GM23248 (cell line): Measurements from ENCODE around the gene MAD2L1BP. TPM values are rescaled to one million over a fixed set of nuclear protein-coding genes. Genes with fewer than 3 reads are reported as not detected.
"Not testable (repeated sequence)": the region's sequence is repeated elsewhere in the genome, so short reads cannot be mapped to it uniquely, and the experiment has no call there.

ENCODE experiments used
- DNase-seq: peaks from one replicate; pipeline ENCODE4 v3.0.0-alpha.2; 2015
- H2AFZ ChIP-seq: fragments of 200-600 bp; sonication (generic); 2 replicates; pipeline ENCODE4 v1.6.1; 2016; ENCODE audit warnings: antibody characterized with exemption
- H3F3A ChIP-seq: fragments of 200-600 bp; sonication (generic); 2 replicates; pipeline ENCODE4 v1.6.1; 2016; ENCODE audit warnings: mild to moderate bottlenecking, antibody characterized with exemption, mixed run types; ENCODE audit not compliant: insufficient read depth
- H3K27ac ChIP-seq: fragments of 200-600 bp; sonication (generic); 2 replicates; pipeline ENCODE4 v1.5.1; 2016; ENCODE audit warnings: mild to moderate bottlenecking
- H3K27me3 ChIP-seq: fragments of 200-600 bp; sonication (generic); replicated peaks from 2 replicates; pipeline ENCODE4 v1.6.1; 2016; ENCODE audit warnings: mild to moderate bottlenecking; ENCODE audit not compliant: insufficient read depth
- H3K36me3 ChIP-seq: fragments of 200-600 bp; sonication (generic); 2 replicates; pipeline ENCODE4 v1.6.1; 2016; ENCODE audit warnings: low read depth, mild to moderate bottlenecking
- H3K4me1 ChIP-seq: fragments of 200-600 bp; sonication (generic); 2 replicates; pipeline ENCODE4 v1.6.1; 2016; ENCODE audit warnings: mild to moderate bottlenecking; ENCODE audit not compliant: insufficient read depth
- H3K4me2 ChIP-seq: fragments of 200-600 bp; sonication (generic); one replicate; pipeline ENCODE4 v1.6.1; 2016; ENCODE audit warnings: mild to moderate bottlenecking; ENCODE audit not compliant: unreplicated experiment
- H3K4me3 ChIP-seq: fragments of 200-600 bp; sonication (generic); 2 replicates; pipeline ENCODE4 v1.5.1; 2016; ENCODE audit warnings: mild to moderate bottlenecking
- H3K79me2 ChIP-seq: fragments of 200-600 bp; sonication (generic); 2 replicates; pipeline ENCODE4 v1.6.1; 2016; ENCODE audit warnings: mild to moderate bottlenecking; ENCODE audit not compliant: insufficient read depth
- H3K9ac ChIP-seq: fragments of 200-600 bp; sonication (generic); 2 replicates; pipeline ENCODE4 v1.6.1; 2016; ENCODE audit warnings: mild to moderate bottlenecking
- H3K9me2 ChIP-seq: fragments of 200-600 bp; sonication (generic); 2 replicates; pipeline ENCODE4 v1.6.1; 2016; ENCODE audit warnings: mixed run types, mild to moderate bottlenecking, moderate library complexity; ENCODE audit not compliant: insufficient read depth
- H3K9me3 ChIP-seq: fragments of 200-600 bp; sonication (generic); one replicate; pipeline ENCODE4 v1.6.1; 2017; ENCODE audit warnings: low read depth
- H4K20me1 ChIP-seq: fragments of 200-600 bp; sonication (generic); 2 replicates; pipeline ENCODE4 v1.6.0; 2016; ENCODE audit not compliant: insufficient read depth
- EZH2 ChIP-seq: fragments of 200-600 bp; sonication (generic); IDR thresholded peaks from 2 replicates; pipeline ENCODE4 v1.6.1; 2018; ENCODE audit warnings: antibody characterized with exemption, mild to moderate bottlenecking; ENCODE audit not compliant: insufficient read depth, poor library complexity, severe bottlenecking
- EZH2phosphoT487 ChIP-seq: fragments of 200-600 bp; sonication (generic); IDR thresholded peaks from 2 replicates; pipeline ENCODE4 v1.6.1; 2018; ENCODE audit warnings: antibody characterized with exemption, moderate library complexity, mild to moderate bottlenecking, low read depth; ENCODE audit not compliant: insufficient read depth
- WGBS, 2 experiments: methylation state at CpG; one replicate each; pipeline ENCODE4 v1.1.6; 2015 to 2017; ENCODE audit warnings: low lambda C conversion rate in 2 of 2, low coverage in 1 of 2; ENCODE audit errors: missing lambda C conversion rate in 2 of 2; 5-methylcytosine and 5-hydroxymethylcytosine counted together
- in situ Hi-C: fragments of 300-500 bp; cut with MboI; formaldehyde crosslinking; loops from 2 replicates; pipeline ENCODE4 v1.15.0; 2020
- polyA plus RNA-seq: library from polyadenylated mRNA; unstranded; fragments of >200 nt; fragmentation: Nextera tagmentation; extraction: Ambion mirVana; gene quantifications from 2 replicates; pipeline ENCODE4 v1.2.1, GENCODE V29; 2016
- total RNA-seq: library from RNA; depleted of rRNA; stranded (reverse); fragments of >200 nt; shearing (Covaris generic); gene quantifications from 2 replicates; pipeline ENCODE4 v1.2.3, GENCODE V29; 2014

The MAD2L1BP gene
- total and polyA plus RNA-seq, 2 experiments from 2014 or later = 32.9 to 33.9 TPM

DNA sequence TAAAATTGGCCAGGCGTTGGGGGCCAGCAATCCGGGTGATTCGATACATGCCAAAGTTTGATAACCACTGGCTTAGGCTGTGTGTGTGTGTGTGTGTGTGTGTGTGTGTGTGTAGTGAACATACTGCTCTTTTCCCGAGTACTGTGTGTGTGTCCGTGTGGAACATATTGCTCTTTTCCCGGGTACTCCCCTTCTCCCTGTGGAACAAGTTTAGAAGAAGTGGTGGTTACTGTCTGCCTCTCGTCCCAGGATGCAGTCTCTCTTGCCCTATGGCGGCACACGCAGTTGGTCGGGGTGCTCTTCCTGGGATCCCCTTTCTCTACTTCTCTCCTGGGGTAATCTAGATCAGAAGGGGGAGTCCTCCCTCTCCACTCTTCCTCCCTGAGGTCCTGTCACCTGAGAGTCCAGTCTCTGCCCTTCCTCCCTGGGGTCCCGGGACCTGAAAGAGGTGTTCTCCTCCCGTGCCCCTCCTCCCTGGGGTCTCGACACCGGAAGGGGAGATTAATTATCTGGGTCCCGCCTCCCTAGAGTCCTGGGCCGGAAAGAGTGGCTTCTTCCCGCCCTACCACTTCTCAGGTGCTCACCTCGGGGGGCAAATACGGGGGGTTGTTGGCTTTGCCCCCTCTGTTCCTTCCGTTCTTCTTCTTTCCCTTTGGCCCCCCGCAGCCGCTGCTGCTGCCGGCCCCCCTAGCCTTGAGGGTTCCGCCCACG lies 7.1 kb upstream of the MAD2L1BP start:
- Histone ChIP-seq H3K27me3 (no peaks in the 10 kb centered on the region), H2AFZ (peak overlapping the region; percentile 60), H3K79me2 (peaks cover 54% of the 10 kb centered on the region), H3K4me3 (peak overlapping the region; percentile 100), H3K9me2 (no peaks in the 10 kb centered on the region), H3K4me1 (peaks cover 21% of the 10 kb centered on the region), H3K27ac (peak overlapping the region; percentile 84), H4K20me1 (no peaks in the 10 kb centered on the region), H3K9ac (peak overlapping the region; percentile 98), H3K9me3 (no peaks in the 10 kb centered on the region), H3K4me2 (peak overlapping the region; percentile 89), H3K36me3 (peaks cover 33% of the 10 kb centered on the region), H3F3A (peaks cover 17% of the 10 kb centered on the region)
- in situ Hi-C loops = no loop called here
- peak; percentile 62 for DNase-seq
- TF ChIP-seq EZH2phosphoT487 (no peak), EZH2 (no peak)
- 0 to 1% methylated on average over 15 to 25 of the region's 25 CpGs for WGBS, 2 experiments

GRCh38 chr6:43629104-43629504 lies 6.5 kb upstream of the MAD2L1BP start, which contains the start of gene GTPBP2:
Gene GTPBP2, minus strand, starts transcription at chr6:43629264. Its CDS starts 102 bp downstream, at chr6:43629162.
- in situ Hi-C loops = no loop called here
- no peak for TF ChIP-seq EZH2phosphoT487

DNA sequence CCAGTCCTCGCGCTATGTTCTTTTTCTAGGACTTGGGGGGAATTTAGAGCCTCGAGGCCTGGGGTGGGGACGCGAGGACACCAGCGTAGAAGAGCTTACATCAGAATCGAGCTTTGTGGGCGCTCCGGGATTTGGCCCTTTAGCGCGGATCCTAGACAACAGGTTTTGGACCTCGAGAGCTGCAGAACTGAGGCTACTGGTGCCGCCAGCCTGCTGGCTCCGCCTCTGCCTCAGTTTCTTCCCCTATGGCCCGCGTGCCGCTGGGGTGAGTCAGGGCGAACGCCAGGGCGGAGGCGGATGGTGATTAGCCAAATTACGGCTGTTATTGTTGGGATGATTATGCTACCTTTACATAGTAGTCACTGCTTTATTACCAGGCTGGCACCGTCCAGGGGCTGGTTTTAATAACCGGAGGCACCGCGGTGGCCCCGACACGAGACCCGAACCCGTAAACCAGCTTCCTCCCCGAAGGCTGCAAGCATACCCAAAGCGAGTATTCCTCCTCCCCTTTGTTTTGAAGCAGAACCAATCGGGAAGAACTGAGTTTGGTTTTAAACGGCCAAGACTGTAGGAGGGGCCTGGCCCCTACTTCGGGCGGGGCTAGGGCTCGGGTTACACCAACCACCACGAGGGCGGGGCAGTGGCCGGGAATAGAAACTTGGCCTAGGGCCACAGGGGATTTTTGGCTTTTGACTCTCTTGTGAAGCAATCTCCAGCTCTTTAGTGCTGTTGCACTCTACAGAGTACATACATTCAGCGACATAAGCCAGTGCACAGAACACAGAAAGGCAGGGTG lies 5.9 kb upstream of the MAD2L1BP start:
- 1% methylated on average over 40 to 41 of the region's 41 CpGs for WGBS, 2 experiments
- Histone ChIP-seq H3K27ac (peak overlapping the region; percentile 93), H3K9me3 (no peaks in the 10 kb centered on the region), H3K4me1 (peaks cover 21% of the 10 kb centered on the region), H3K79me2 (peaks cover 43% of the 10 kb centered on the region), H3K36me3 (peaks cover 21% of the 10 kb centered on the region), H3K9me2 (no peaks in the 10 kb centered on the region), H3K4me3 (peak overlapping the region; percentile 100), H3K4me2 (peak overlapping the region; percentile 93), H3K27me3 (no peaks in the 10 kb centered on the region), H3K9ac (peak overlapping the region; percentile 98), H3F3A (peaks cover 17% of the 10 kb centered on the region), H2AFZ (peak overlapping the region; percentile 85), H4K20me1 (no peaks in the 10 kb centered on the region)
- in situ Hi-C loops = no loop called here
- peak; percentile 98 for DNase-seq
- no peak for TF ChIP-seq EZH2phosphoT487
- no peak for TF ChIP-seq EZH2

More at GRCh38 chr6:43629104-43629504, 6.5 kb upstream of the MAD2L1BP start, which contains the start of gene GTPBP2:
- Histone ChIP-seq H3K36me3 (peaks cover 27% of the 10 kb centered on the region), H3K9ac (peak within 1 kb of the TSS; percentile 98), H3K9me2 (no peaks in the 10 kb centered on the region), H3K79me2 (peaks cover 49% of the 10 kb centered on the region), H4K20me1 (no peaks in the 10 kb centered on the region), H3K4me1 (peaks cover 21% of the 10 kb centered on the region), H3K4me3 (peak within 1 kb of the TSS; percentile 100), H3K4me2 (peak within 1 kb of the TSS; percentile 93), H2AFZ (peak within 1 kb of the TSS; percentile 85), H3K9me3 (no peaks in the 10 kb centered on the region), H3K27me3 (no peaks in the 10 kb centered on the region), H3K27ac (peak within 1 kb of the TSS; percentile 93), H3F3A (peaks cover 17% of the 10 kb centered on the region)
- 0 to 1% methylated on average over 18 to 37 of the region's 46 CpGs for WGBS, 2 experiments
- peak; percentile 100 for DNase-seq

GRCh38 chr6:43630980-43631619 lies 4.5 kb upstream of the MAD2L1BP start:
- Histone ChIP-seq H3K9me3 (no peaks in the 10 kb centered on the region), H3K4me2 (no peak overlapping the region), H3K4me1 (peaks cover 21% of the 10 kb centered on the region), H3K79me2 (peaks cover 33% of the 10 kb centered on the region), H3K36me3 (peaks cover 7% of the 10 kb centered on the region; the same call in 1 of the 2 replicates), H3K9me2 (no peaks in the 10 kb centered on the region), H3K9ac (no peak overlapping the region), H4K20me1 (no peaks in the 10 kb centered on the region), H3K4me3 (no peak overlapping the region), H3K27me3 (no peaks in the 10 kb centered on the region), H3F3A (peaks cover 17% of the 10 kb centered on the region), H2AFZ (no peak overlapping the region), H3K27ac (no peak overlapping the region)
- no peak for DNase-seq
- 64 to 72% methylated on average over 1 of the region's 1 CpG for WGBS, 2 experiments
- TF ChIP-seq EZH2phosphoT487 = no peak
- no peak for TF ChIP-seq EZH2
- in situ Hi-C loops = no loop called here

DNA sequence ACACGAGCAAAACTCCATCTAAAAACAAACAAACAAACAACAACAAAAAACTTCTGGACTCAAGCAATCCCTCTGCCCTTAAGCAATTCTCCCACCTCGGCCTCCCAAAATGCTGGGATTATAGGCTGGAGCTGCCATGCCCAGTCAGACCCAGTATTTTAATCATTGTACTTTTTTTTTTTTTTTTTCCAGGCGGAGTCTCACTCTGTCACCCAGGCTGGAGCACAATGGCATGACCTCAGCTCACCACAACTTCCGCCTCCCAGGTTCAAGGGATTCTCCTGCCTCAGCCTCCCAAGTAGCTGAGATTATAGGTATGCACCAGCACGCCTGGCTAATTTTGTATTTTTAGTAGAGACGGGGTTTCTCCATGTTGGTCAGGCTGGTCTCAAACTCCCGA lies 2.6 kb upstream of the MAD2L1BP start:
- H3K9me3 ChIP-seq, DNase-seq, H3K4me3 ChIP-seq, H3K36me3 ChIP-seq, H3K9ac ChIP-seq, in situ Hi-C loops, H3K27ac ChIP-seq, H2AFZ ChIP-seq, H3K9me2 ChIP-seq, H3K27me3 ChIP-seq, H3K4me2 ChIP-seq, H4K20me1 ChIP-seq: not testable (repeated sequence)
- H3K79me2 ChIP-seq = peaks cover 33% of the 10 kb centered on the region
- peaks cover 12% of the 10 kb centered on the region for H3F3A ChIP-seq
- H3K4me1 ChIP-seq = peaks cover 16% of the 10 kb centered on the region
- 85% methylated on average over 7 of the region's 7 CpGs for WGBS, 2 experiments
